HepG2 (cell line): ENCODE results near the gene IFNLR1. TPM values are rescaled to one million over a fixed set of nuclear protein-coding genes. Genes with fewer than 3 reads are reported as not detected.

Source experiments
- BRCA1 ChIP-seq: sonication (generic); formaldehyde crosslinking; IDR thresholded peaks from 2 replicates; pipeline ENCODE4 v1.4.0; 2020; ENCODE audit warnings: missing genetic modification reagents
- FOSL2 ChIP-seq: sonication (generic); formaldehyde crosslinking; IDR thresholded peaks from 2 replicates; pipeline ENCODE4 v1.4.0; 2020; ENCODE audit warnings: missing genetic modification reagents
- POLR2G ChIP-seq: fragments of 200-400 bp; formaldehyde crosslinking; IDR thresholded peaks from 2 replicates; pipeline ENCODE4 v1.6.1; 2018; ENCODE audit warnings: mild to moderate bottlenecking, low read depth, low read length, moderate library complexity
- SALL1 ChIP-seq: sonication (generic); formaldehyde crosslinking; IDR thresholded peaks from 2 replicates; pipeline ENCODE4 v1.8.0; 2022; ENCODE audit warnings: mild to moderate bottlenecking, missing genetic modification reagents
- SUZ12 ChIP-seq: fragments of 150-350 bp; IDR thresholded peaks from 2 replicates; pipeline ENCODE4 v1.6.1; 2014; ENCODE audit warnings: low read depth, low read length
- ZNF430 ChIP-seq: sonication (generic); formaldehyde crosslinking; IDR thresholded peaks from 2 replicates; pipeline ENCODE4 v1.9.0; 2021; ENCODE audit warnings: mild to moderate bottlenecking, missing genetic modification reagents
- ZSCAN31 ChIP-seq: sonication (generic); formaldehyde crosslinking; IDR thresholded peaks from 2 replicates; pipeline ENCODE4 v1.5.0; 2020; ENCODE audit warnings: low read depth, mild to moderate bottlenecking, missing genetic modification reagents
- polyA plus RNA-seq, 8 experiments: library from polyadenylated mRNA; depleted of rRNA in 3 of 8; stranded (reverse) in 7 of 8; unstranded in 1 of 8; fragments of >200 nt; fragmentation: Illumina TruSeq in 4 of 8; extraction: Trizol in 4 of 8; gene quantifications; 2 replicates each; pipeline versions ENCODE4 v1.2.1 to v1.2.3, GENCODE V29; 2011 to 2016; ENCODE audit warnings: low read depth in 4 of 8, missing spikeins in 1 of 8, mixed read lengths in 1 of 8; ENCODE audit not compliant: insufficient read depth in 1 of 8
- total RNA-seq, 5 experiments: library from RNA; depleted of rRNA; stranded (reverse); fragments of >200 nt; fragmentation: Illumina TruSeq; extraction: Trizol; gene quantifications; 2 replicates each; pipeline ENCODE4 v1.2.3, GENCODE V29; 2016; ENCODE audit warnings: low read depth in 1 of 5
- TF ChIP-seq, protein P1 (sequence below): sonication (generic); formaldehyde crosslinking; IDR thresholded peaks from 2 replicates; pipeline ENCODE4 v1.4.0; 2020; ENCODE audit warnings: mild to moderate bottlenecking, missing genetic modification reagents, borderline replicate concordance
- TF ChIP-seq, protein P2 (sequence below): sonication (generic); formaldehyde crosslinking; IDR thresholded peaks from 2 replicates; pipeline ENCODE4 v1.4.0; 2020; ENCODE audit warnings: missing genetic modification reagents, borderline replicate concordance
- TF ChIP-seq, protein P3 (sequence below): sonication (generic); formaldehyde crosslinking; conservative IDR thresholded peaks from 2 replicates; pipeline ENCODE4 v1.5.0; 2020; ENCODE audit warnings: missing genetic modification reagents
- TF ChIP-seq, protein P4 (sequence below): IDR thresholded peaks from 2 replicates; pipeline ENCODE4 v1.6.1; 2016; ENCODE audit warnings: missing compliant biosample characterization, missing genetic modification reagents, borderline replicate concordance
- TF ChIP-seq, protein P5 (sequence below): sonication (generic); formaldehyde crosslinking; conservative IDR thresholded peaks from 2 replicates; pipeline ENCODE4 v1.4.0; 2020; ENCODE audit warnings: missing genetic modification reagents
- TF ChIP-seq, protein P6 (sequence below): conservative IDR thresholded peaks from 2 replicates; pipeline ENCODE4 v1.6.1; 2018; ENCODE audit warnings: missing genetic modification reagents

Gene IFNLR1
- total and polyA plus RNA-seq, 2 of the 13 experiments (the other 11 are each of a cell fraction or from before 2014, with no cell fraction given) = 3.8 to 8.5 TPM

DNA sequence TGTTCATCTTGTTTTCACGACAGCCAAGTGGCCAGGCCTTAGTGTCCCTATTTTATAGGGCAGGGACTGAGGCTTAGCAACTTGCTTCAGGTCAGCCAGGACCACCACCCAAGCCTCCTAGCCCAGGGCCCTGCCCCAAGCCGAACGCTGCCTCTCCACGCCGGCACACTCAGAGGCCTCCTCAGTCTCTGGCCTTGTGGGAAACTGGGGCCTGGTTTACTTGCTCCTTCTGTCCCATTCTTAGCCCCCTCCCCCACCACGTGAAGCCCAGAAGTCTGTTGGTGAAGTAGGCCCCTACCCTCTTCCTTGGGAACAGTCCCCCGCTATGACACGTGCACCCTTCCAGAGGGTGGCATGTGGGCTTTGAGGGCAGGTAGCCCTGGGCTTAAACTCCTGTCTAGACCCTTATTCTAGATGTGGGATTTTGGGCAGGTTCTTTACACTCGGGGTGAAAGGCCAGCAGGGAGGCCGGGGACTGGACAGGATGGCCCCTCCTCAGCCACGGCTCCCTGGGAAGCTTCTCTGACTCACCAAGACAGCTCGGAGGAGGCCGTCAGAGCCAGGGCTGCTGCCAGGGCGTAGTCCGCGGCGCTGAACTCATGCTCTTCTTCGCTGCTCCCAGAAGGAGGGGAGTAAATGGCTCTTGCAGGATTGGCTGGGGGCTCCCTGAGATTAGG, 79.5 kb downstream of the IFNLR1 start (continued):
- TF ChIP-seq, protein P1, sequence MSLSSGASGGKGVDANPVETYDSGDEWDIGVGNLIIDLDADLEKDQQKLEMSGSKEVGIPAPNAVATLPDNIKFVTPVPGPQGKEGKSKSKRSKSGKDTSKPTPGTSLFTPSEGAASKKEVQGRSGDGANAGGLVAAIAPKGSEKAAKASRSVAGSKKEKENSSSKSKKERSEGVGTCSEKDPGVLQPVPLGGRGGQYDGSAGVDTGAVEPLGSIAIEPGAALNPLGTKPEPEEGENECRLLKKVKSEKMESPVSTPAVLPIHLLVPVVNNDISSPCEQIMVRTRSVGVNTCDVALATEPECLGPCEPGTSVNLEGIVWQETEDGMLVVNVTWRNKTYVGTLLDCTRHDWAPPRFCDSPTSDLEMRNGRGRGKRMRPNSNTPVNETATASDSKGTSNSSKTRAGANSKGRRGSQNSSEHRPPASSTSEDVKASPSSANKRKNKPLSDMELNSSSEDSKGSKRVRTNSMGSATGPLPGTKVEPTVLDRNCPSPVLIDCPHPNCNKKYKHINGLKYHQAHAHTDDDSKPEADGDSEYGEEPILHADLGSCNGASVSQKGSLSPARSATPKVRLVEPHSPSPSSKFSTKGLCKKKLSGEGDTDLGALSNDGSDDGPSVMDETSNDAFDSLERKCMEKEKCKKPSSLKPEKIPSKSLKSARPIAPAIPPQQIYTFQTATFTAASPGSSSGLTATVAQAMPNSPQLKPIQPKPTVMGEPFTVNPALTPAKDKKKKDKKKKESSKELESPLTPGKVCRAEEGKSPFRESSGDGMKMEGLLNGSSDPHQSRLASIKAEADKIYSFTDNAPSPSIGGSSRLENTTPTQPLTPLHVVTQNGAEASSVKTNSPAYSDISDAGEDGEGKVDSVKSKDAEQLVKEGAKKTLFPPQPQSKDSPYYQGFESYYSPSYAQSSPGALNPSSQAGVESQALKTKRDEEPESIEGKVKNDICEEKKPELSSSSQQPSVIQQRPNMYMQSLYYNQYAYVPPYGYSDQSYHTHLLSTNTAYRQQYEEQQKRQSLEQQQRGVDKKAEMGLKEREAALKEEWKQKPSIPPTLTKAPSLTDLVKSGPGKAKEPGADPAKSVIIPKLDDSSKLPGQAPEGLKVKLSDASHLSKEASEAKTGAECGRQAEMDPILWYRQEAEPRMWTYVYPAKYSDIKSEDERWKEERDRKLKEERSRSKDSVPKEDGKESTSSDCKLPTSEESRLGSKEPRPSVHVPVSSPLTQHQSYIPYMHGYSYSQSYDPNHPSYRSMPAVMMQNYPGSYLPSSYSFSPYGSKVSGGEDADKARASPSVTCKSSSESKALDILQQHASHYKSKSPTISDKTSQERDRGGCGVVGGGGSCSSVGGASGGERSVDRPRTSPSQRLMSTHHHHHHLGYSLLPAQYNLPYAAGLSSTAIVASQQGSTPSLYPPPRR (CRISPR knock-in tag) = 0 out of 2 replicates have a peak, but pooled peaks have one; percentile 10
- TF ChIP-seq, protein P2, sequence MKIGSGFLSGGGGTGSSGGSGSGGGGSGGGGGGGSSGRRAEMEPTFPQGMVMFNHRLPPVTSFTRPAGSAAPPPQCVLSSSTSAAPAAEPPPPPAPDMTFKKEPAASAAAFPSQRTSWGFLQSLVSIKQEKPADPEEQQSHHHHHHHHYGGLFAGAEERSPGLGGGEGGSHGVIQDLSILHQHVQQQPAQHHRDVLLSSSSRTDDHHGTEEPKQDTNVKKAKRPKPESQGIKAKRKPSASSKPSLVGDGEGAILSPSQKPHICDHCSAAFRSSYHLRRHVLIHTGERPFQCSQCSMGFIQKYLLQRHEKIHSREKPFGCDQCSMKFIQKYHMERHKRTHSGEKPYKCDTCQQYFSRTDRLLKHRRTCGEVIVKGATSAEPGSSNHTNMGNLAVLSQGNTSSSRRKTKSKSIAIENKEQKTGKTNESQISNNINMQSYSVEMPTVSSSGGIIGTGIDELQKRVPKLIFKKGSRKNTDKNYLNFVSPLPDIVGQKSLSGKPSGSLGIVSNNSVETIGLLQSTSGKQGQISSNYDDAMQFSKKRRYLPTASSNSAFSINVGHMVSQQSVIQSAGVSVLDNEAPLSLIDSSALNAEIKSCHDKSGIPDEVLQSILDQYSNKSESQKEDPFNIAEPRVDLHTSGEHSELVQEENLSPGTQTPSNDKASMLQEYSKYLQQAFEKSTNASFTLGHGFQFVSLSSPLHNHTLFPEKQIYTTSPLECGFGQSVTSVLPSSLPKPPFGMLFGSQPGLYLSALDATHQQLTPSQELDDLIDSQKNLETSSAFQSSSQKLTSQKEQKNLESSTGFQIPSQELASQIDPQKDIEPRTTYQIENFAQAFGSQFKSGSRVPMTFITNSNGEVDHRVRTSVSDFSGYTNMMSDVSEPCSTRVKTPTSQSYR (CRISPR knock-in tag) = peak; percentile 5; the same call in 1 of the 2 replicates
- TF ChIP-seq, protein P3, sequence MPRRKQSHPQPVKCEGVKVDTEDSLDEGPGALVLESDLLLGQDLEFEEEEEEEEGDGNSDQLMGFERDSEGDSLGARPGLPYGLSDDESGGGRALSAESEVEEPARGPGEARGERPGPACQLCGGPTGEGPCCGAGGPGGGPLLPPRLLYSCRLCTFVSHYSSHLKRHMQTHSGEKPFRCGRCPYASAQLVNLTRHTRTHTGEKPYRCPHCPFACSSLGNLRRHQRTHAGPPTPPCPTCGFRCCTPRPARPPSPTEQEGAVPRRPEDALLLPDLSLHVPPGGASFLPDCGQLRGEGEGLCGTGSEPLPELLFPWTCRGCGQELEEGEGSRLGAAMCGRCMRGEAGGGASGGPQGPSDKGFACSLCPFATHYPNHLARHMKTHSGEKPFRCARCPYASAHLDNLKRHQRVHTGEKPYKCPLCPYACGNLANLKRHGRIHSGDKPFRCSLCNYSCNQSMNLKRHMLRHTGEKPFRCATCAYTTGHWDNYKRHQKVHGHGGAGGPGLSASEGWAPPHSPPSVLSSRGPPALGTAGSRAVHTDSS (CRISPR knock-in tag) = no peak
- peak; percentile 31; the same call in 1 of the 2 replicates for TF ChIP-seq SALL1
- TF ChIP-seq, protein P4, sequence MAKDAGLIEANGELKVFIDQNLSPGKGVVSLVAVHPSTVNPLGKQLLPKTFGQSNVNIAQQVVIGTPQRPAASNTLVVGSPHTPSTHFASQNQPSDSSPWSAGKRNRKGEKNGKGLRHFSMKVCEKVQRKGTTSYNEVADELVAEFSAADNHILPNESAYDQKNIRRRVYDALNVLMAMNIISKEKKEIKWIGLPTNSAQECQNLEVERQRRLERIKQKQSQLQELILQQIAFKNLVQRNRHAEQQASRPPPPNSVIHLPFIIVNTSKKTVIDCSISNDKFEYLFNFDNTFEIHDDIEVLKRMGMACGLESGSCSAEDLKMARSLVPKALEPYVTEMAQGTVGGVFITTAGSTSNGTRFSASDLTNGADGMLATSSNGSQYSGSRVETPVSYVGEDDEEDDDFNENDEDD = peak; percentile 24; the same call in 1 of the 2 replicates
- no peak for TF ChIP-seq SUZ12
- 0 out of 2 replicates have a peak, but pooled peaks have one; percentile 32 for TF ChIP-seq POLR2G
- no peak for TF ChIP-seq BRCA1 (CRISPR knock-in tag)
- TF ChIP-seq, protein P5, sequence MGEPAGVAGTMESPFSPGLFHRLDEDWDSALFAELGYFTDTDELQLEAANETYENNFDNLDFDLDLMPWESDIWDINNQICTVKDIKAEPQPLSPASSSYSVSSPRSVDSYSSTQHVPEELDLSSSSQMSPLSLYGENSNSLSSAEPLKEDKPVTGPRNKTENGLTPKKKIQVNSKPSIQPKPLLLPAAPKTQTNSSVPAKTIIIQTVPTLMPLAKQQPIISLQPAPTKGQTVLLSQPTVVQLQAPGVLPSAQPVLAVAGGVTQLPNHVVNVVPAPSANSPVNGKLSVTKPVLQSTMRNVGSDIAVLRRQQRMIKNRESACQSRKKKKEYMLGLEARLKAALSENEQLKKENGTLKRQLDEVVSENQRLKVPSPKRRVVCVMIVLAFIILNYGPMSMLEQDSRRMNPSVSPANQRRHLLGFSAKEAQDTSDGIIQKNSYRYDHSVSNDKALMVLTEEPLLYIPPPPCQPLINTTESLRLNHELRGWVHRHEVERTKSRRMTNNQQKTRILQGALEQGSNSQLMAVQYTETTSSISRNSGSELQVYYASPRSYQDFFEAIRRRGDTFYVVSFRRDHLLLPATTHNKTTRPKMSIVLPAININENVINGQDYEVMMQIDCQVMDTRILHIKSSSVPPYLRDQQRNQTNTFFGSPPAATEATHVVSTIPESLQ (CRISPR knock-in tag) = 0 out of 2 replicates have a peak, but pooled peaks have one; percentile 0
- TF ChIP-seq ZNF430 (CRISPR knock-in tag) = peak; percentile 43; the same call in 1 of the 2 replicates
- TF ChIP-seq ZSCAN31 = no peak
- no peak for TF ChIP-seq FOSL2 (CRISPR knock-in tag)
- TF ChIP-seq, protein P6, sequence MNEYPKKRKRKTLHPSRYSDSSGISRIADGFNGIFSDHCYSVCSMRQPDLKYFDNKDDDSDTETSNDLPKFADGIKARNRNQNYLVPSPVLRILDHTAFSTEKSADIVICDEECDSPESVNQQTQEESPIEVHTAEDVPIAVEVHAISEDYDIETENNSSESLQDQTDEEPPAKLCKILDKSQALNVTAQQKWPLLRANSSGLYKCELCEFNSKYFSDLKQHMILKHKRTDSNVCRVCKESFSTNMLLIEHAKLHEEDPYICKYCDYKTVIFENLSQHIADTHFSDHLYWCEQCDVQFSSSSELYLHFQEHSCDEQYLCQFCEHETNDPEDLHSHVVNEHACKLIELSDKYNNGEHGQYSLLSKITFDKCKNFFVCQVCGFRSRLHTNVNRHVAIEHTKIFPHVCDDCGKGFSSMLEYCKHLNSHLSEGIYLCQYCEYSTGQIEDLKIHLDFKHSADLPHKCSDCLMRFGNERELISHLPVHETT (CRISPR knock-in tag) = 0 out of 2 replicates have a peak, but pooled peaks have one; percentile 43
